ENCODE results near the gene ZFR.
A peak's percentile ranks its signal among the peaks of the same experiment; 100 is the strongest.
"Not testable (repeated sequence)": the region's sequence is repeated elsewhere in the genome, so short reads cannot be mapped to it uniquely, and the experiment has no call there.

Gene ZFR

GRCh38 chr5:32405507-32405906 is 39.0 kb downstream of the ZFR start:
- H3K27me3 Mint-ChIP-seq, result no peaks in the 10 kb centered on the region
- H3K4me3 Mint-ChIP-seq, result no peak overlapping the region
- no peaks in the 10 kb centered on the region for H3K4me1 Mint-ChIP-seq (ENCODE audit: low read depth)
- no peaks in the 10 kb centered on the region for H3K9me3 Mint-ChIP-seq
- peaks cover 56% of the 10 kb centered on the region for H3K36me3 Mint-ChIP-seq (ENCODE audit: low read depth)
- H3K27ac Mint-ChIP-seq, result no peak overlapping the region

GRCh38 chr5:32403760-32404159 is 40.8 kb downstream of the ZFR start:
- Mint-ChIP-seq H3K4me1 (ENCODE audit: low read depth) (no peaks in the 10 kb centered on the region), H3K4me3 (no peak overlapping the region), H3K27ac (no peak overlapping the region), H3K9me3 (no peaks in the 10 kb centered on the region), H3K27me3 (no peaks in the 10 kb centered on the region), H3K36me3 (ENCODE audit: low read depth) (peaks cover 70% of the 10 kb centered on the region)

GRCh38 chr5:32400401-32400800 is 44.1 kb downstream of the ZFR start:
- no peak overlapping the region for H3K4me3 Mint-ChIP-seq
- H3K27ac Mint-ChIP-seq, result peak overlapping the region; percentile 41
- peaks cover 73% of the 10 kb centered on the region for H3K36me3 Mint-ChIP-seq (ENCODE audit: low read depth)
- no peaks in the 10 kb centered on the region for H3K27me3 Mint-ChIP-seq
- no peaks in the 10 kb centered on the region for H3K4me1 Mint-ChIP-seq (ENCODE audit: low read depth)
- H3K9me3 Mint-ChIP-seq, result no peaks in the 10 kb centered on the region

GRCh38 chr5:32398754-32399153 is 45.8 kb downstream of the ZFR start:
- H3K36me3 Mint-ChIP-seq (ENCODE audit: low read depth), result peaks cover 81% of the 10 kb centered on the region
- H3K9me3 Mint-ChIP-seq; H3K27me3 Mint-ChIP-seq; H3K27ac Mint-ChIP-seq; H3K4me3 Mint-ChIP-seq; H3K4me1 Mint-ChIP-seq (ENCODE audit: low read depth): not testable (repeated sequence)

GRCh38 chr5:32394981-32395380 is 49.6 kb downstream of the ZFR start:
- Mint-ChIP-seq H3K27ac (no peak overlapping the region), H3K27me3 (no peaks in the 10 kb centered on the region), H3K9me3 (no peaks in the 10 kb centered on the region), H3K4me3 (no peak overlapping the region), H3K36me3 (ENCODE audit: low read depth) (peaks cover 81% of the 10 kb centered on the region), H3K4me1 (ENCODE audit: low read depth) (no peaks in the 10 kb centered on the region)

GRCh38 chr5:32392039-32392438 is 52.5 kb downstream of the ZFR start:
- Mint-ChIP-seq H3K4me3 (no peak overlapping the region), H3K36me3 (ENCODE audit: low read depth) (peaks cover 80% of the 10 kb centered on the region), H3K4me1 (ENCODE audit: low read depth) (no peaks in the 10 kb centered on the region), H3K27me3 (no peaks in the 10 kb centered on the region), H3K27ac (no peak overlapping the region), H3K9me3 (no peaks in the 10 kb centered on the region)

- Mint-ChIP-seq H3K27ac (no peak overlapping the region), H3K4me3 (no peak overlapping the region), H3K4me1 (ENCODE audit: low read depth) (no peaks in the 10 kb centered on the region), H3K27me3 (no peaks in the 10 kb centered on the region), H3K9me3 (no peaks in the 10 kb centered on the region), H3K36me3 (ENCODE audit: low read depth) (peaks cover 83% of the 10 kb centered on the region)
Observed at GRCh38 chr5:32390819-32391591, 53.5 kb downstream of the ZFR start.

GRCh38 chr5:32388432-32389129 is 56.0 kb downstream of the ZFR start:
- no peak overlapping the region for H3K4me3 Mint-ChIP-seq
- no peaks in the 10 kb centered on the region for H3K9me3 Mint-ChIP-seq
- peak overlapping the region; percentile 34 for H3K27ac Mint-ChIP-seq
- no peaks in the 10 kb centered on the region for H3K27me3 Mint-ChIP-seq
- H3K4me1 Mint-ChIP-seq (ENCODE audit: low read depth), result no peaks in the 10 kb centered on the region
- H3K36me3 Mint-ChIP-seq (ENCODE audit: low read depth), result peaks cover 91% of the 10 kb centered on the region

GRCh38 chr5:32387841-32388240 is 56.7 kb downstream of the ZFR start:
- H3K27me3 Mint-ChIP-seq, result no peaks in the 10 kb centered on the region
- H3K4me3 Mint-ChIP-seq, result no peak overlapping the region
- no peak overlapping the region for H3K27ac Mint-ChIP-seq
- no peaks in the 10 kb centered on the region for H3K4me1 Mint-ChIP-seq (ENCODE audit: low read depth)
- no peaks in the 10 kb centered on the region for H3K9me3 Mint-ChIP-seq
- H3K36me3 Mint-ChIP-seq (ENCODE audit: low read depth), result peaks cover 93% of the 10 kb centered on the region

- Mint-ChIP-seq H3K9me3 (no peaks in the 10 kb centered on the region), H3K4me1 (ENCODE audit: low read depth) (no peaks in the 10 kb centered on the region), H3K4me3 (no peak overlapping the region), H3K36me3 (ENCODE audit: low read depth) (peaks cover 89% of the 10 kb centered on the region), H3K27me3 (no peaks in the 10 kb centered on the region), H3K27ac (no peak overlapping the region)
Observed at GRCh38 chr5:32387211-32387610, 57.3 kb downstream of the ZFR start.

GRCh38 chr5:32384621-32385020 is 59.9 kb downstream of the ZFR start:
- no peak overlapping the region for H3K27ac Mint-ChIP-seq
- no peak overlapping the region for H3K4me3 Mint-ChIP-seq
- H3K4me1 Mint-ChIP-seq (ENCODE audit: low read depth), result no peaks in the 10 kb centered on the region
- no peaks in the 10 kb centered on the region for H3K27me3 Mint-ChIP-seq
- no peaks in the 10 kb centered on the region for H3K9me3 Mint-ChIP-seq
- peaks cover 81% of the 10 kb centered on the region for H3K36me3 Mint-ChIP-seq (ENCODE audit: low read depth)

GRCh38 chr5:32383586-32383985 is 61.0 kb downstream of the ZFR start:
- Mint-ChIP-seq H3K4me1 (ENCODE audit: low read depth) (no peaks in the 10 kb centered on the region), H3K36me3 (ENCODE audit: low read depth) (peaks cover 79% of the 10 kb centered on the region), H3K27me3 (no peaks in the 10 kb centered on the region), H3K4me3 (no peak overlapping the region), H3K27ac (no peak overlapping the region), H3K9me3 (no peaks in the 10 kb centered on the region)

GRCh38 chr5:32383065-32383464 is 61.5 kb downstream of the ZFR start:
- H3K4me1 Mint-ChIP-seq (ENCODE audit: low read depth), result no peaks in the 10 kb centered on the region
- no peaks in the 10 kb centered on the region for H3K27me3 Mint-ChIP-seq
- H3K4me3 Mint-ChIP-seq, result no peak overlapping the region
- no peak overlapping the region for H3K27ac Mint-ChIP-seq
- H3K36me3 Mint-ChIP-seq (ENCODE audit: low read depth), result peaks cover 75% of the 10 kb centered on the region
- no peaks in the 10 kb centered on the region for H3K9me3 Mint-ChIP-seq

- Mint-ChIP-seq H3K27ac (no peak overlapping the region), H3K27me3 (no peaks in the 10 kb centered on the region), H3K9me3 (no peaks in the 10 kb centered on the region), H3K4me1 (ENCODE audit: low read depth) (no peaks in the 10 kb centered on the region), H3K36me3 (ENCODE audit: low read depth) (peaks cover 54% of the 10 kb centered on the region), H3K4me3 (no peak overlapping the region)
Observed at GRCh38 chr5:32379421-32379820, 65.1 kb downstream of the ZFR start.

GRCh38 chr5:32378966-32379365 is 65.6 kb downstream of the ZFR start:
- no peaks in the 10 kb centered on the region for H3K9me3 Mint-ChIP-seq
- H3K27ac Mint-ChIP-seq, result no peak overlapping the region
- H3K27me3 Mint-ChIP-seq, result no peaks in the 10 kb centered on the region

More at GRCh38 chr5:32378966-32379365, 65.6 kb downstream of the ZFR start:
- Mint-ChIP-seq H3K4me3 (no peak overlapping the region), H3K36me3 (ENCODE audit: low read depth) (peaks cover 52% of the 10 kb centered on the region), H3K4me1 (ENCODE audit: low read depth) (no peaks in the 10 kb centered on the region)
